AML-193 (cell line): ENCODE measurements around the gene SEPTIN6.

ENCODE experiments used
- DNase-seq, 2 experiments: peaks; one replicate each; lab custom pipeline; 2025; lab: John Stamatoyannopoulos, UW

The SEPTIN6 gene

GRCh38 chrX:119693040-119693995 is at the start of gene SEPTIN6:
TSS of gene SEPTIN6 (minus strand) at chrX:119693168. CDS start at chrX:119693105, 63 bp downstream.
- peak; percentile 65 to 68 for DNase-seq

GRCh38 chrX:119738742-119739141 is 45.8 kb upstream of the SEPTIN6 start:
- no peak for DNase-seq

- DNase-seq = no peak
Measured at GRCh38 chrX:119736206-119736764, 43.3 kb upstream of the SEPTIN6 start.

- no peak for DNase-seq
Measured at GRCh38 chrX:119735467-119735866, 42.5 kb upstream of the SEPTIN6 start.

- no peak for DNase-seq
Measured at GRCh38 chrX:119734897-119735339, 42.0 kb upstream of the SEPTIN6 start.

GRCh38 chrX:119729408-119730201 is 36.6 kb upstream of the SEPTIN6 start:
- peak; percentile 62 to 79 for DNase-seq

- no peak for DNase-seq
Measured at GRCh38 chrX:119728487-119728886, 35.5 kb upstream of the SEPTIN6 start.

- DNase-seq = no peak
Measured at GRCh38 chrX:119726900-119727555, 34.1 kb upstream of the SEPTIN6 start.

GRCh38 chrX:119721926-119722325 is 29.0 kb upstream of the SEPTIN6 start:
- no peak for DNase-seq

- DNase-seq = no peak
Measured at GRCh38 chrX:119721487-119721886, 28.5 kb upstream of the SEPTIN6 start.

GRCh38 chrX:119709630-119710029 is 16.7 kb upstream of the SEPTIN6 start:
- DNase-seq = no peak

GRCh38 chrX:119708936-119709335 is 16.0 kb upstream of the SEPTIN6 start:
- no peak for DNase-seq

- DNase-seq = no peak
Measured at GRCh38 chrX:119706616-119707015, 13.6 kb upstream of the SEPTIN6 start.

- DNase-seq = peak; percentile 41 to 44
Measured at GRCh38 chrX:119698845-119699244, 5.9 kb upstream of the SEPTIN6 start.

- no peak for DNase-seq
Measured at GRCh38 chrX:119696251-119696890, 3.4 kb upstream of the SEPTIN6 start.

- DNase-seq = no peak
Measured at GRCh38 chrX:119695535-119696050, 2.6 kb upstream of the SEPTIN6 start.

- peak; percentile 15 to 30 for DNase-seq
Measured at GRCh38 chrX:119694601-119695534, 1.9 kb upstream of the SEPTIN6 start.

- DNase-seq = no peak
Measured at GRCh38 chrX:119693996-119694451, 1.1 kb upstream of the SEPTIN6 start.

- peak; percentile 21 to 35 for DNase-seq
Measured at GRCh38 chrX:119692191-119693039, 553 bp downstream of the SEPTIN6 start.
